B cell (primary cell): Measurements from ENCODE around the gene AFF2.

Experiments used
- EZH2 ChIP-seq: IDR thresholded peaks from 2 replicates; pipeline ENCODE4 v1.6.1; 2012; ENCODE audit warnings: borderline replicate concordance, low read depth, mild to moderate bottlenecking, moderate library complexity, low read length; ENCODE audit not compliant: insufficient read depth, poor library complexity, severe bottlenecking
- TF ChIP-seq, protein P1 (sequence below): fragments of 200-600 bp; IDR thresholded peaks from one replicate; pipeline ENCODE4 v1.8.0; 2022; ENCODE audit warnings: antibody characterized with exemption, mild to moderate bottlenecking

DNA sequence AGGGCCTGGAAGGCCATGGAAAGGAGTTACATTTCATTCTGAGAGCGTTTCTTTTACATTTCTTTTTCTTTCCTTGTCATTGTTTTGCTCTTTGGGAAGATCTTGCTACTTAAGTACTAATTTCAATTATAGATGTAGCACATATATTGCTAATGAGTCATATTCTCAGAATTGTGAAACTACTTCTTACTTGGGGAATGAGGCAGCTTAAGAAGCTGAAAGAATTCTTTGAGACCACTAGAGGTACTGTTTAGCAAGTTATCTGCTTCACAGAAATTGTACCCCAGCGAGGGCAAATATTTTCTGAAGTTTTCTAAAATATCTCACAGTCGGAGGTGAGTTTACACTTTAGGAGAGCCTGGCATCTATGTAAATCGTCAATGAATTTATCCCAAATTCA lies 100.6 kb downstream of the AFF2 start:
- TF ChIP-seq, protein P1, sequence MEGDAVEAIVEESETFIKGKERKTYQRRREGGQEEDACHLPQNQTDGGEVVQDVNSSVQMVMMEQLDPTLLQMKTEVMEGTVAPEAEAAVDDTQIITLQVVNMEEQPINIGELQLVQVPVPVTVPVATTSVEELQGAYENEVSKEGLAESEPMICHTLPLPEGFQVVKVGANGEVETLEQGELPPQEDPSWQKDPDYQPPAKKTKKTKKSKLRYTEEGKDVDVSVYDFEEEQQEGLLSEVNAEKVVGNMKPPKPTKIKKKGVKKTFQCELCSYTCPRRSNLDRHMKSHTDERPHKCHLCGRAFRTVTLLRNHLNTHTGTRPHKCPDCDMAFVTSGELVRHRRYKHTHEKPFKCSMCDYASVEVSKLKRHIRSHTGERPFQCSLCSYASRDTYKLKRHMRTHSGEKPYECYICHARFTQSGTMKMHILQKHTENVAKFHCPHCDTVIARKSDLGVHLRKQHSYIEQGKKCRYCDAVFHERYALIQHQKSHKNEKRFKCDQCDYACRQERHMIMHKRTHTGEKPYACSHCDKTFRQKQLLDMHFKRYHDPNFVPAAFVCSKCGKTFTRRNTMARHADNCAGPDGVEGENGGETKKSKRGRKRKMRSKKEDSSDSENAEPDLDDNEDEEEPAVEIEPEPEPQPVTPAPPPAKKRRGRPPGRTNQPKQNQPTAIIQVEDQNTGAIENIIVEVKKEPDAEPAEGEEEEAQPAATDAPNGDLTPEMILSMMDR: no peak
- TF ChIP-seq EZH2: no peak
